ENCODE data around the gene RPAP3.

Gene RPAP3

GRCh38 chr12:47721431-47721973 lies 15.7 kb upstream of the RPAP3 start:
- no peak for DNase-seq (ENCODE audit: low read depth)

GRCh38 chr12:47718531-47718930 lies 12.7 kb upstream of the RPAP3 start:
- DNase-seq (ENCODE audit: low read depth) = no peak

DNA sequence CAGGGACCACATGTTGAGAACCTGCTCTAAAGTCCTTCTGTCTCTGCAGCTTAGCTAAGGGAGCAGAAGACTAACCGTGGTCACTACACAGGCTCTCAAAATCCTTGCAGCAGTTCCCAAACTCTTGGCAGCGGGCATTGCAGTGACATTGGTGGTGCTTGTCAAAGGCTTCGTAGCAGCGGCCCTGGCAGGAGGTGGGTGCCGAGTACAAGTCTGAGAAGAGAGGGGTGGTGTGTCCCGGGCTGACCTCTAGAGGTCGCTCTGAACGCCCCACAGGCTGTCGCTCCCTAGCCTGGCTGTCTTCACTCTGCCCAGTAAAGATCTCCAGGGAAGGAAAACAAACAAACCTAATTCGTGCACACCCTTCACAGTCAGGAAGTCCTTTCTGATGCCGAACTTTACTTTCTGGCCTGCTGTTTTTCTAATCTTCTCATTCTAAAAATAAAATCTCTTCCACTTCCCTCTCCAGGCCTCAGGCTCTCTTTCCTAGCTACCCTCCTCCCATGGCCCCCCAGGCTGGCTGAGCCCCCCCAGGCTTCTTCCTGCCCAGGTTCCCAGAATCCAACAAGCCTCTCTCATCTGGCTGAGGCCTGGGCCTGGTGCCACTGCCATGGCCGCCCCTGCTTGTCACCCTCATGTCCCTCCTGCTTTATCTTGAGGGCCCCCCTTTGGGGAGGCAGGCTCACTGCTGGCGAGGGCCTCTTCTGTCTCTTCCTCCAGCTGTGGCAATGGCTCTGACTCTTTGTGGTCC lies 11.8 kb upstream of the RPAP3 start:
- peak; percentile 64 for DNase-seq (ENCODE audit: low read depth)

- no peak for DNase-seq (ENCODE audit: low read depth)
These were observed 11.2 kb upstream of the RPAP3 start for GRCh38 chr12:47717046-47717442.

DNA sequence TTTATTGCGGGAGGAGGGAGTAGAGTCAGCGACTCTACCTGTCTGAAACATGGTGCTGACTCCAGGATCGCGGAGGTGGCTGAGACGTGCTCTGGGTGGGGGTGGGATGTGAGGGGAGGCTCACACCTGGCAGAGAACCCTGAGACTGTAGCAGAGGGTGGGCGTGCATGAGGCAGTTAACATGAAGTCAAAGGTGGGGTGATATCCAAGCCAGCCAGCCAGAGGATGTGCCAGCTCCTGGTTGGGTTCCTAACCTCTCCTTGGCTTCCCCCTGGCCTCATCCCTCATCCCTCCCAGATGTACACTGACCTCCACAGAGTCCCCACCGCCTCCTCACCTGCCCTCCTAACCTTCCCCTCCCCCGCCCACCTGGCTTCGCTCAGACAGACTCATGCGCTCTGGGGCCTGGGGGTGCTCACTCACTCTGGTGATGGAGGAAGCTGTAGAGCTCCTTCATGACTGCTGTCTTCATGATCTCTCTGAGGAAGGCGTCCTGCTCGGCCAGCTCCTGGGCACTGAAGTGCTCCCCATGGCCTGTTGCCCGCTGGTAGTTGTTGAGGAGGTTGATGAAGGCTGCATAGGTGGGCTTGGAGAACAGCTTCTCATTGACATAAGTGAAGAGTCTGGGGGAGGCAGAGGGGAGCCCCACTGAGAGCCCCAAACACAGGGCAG lies 10.2 kb upstream of the RPAP3 start:
- DNase-seq (ENCODE audit: low read depth) = no peak

- DNase-seq (ENCODE audit: low read depth) = peak; percentile 56
These were observed 9.6 kb upstream of the RPAP3 start for GRCh38 chr12:47715393-47715876.

DNA sequence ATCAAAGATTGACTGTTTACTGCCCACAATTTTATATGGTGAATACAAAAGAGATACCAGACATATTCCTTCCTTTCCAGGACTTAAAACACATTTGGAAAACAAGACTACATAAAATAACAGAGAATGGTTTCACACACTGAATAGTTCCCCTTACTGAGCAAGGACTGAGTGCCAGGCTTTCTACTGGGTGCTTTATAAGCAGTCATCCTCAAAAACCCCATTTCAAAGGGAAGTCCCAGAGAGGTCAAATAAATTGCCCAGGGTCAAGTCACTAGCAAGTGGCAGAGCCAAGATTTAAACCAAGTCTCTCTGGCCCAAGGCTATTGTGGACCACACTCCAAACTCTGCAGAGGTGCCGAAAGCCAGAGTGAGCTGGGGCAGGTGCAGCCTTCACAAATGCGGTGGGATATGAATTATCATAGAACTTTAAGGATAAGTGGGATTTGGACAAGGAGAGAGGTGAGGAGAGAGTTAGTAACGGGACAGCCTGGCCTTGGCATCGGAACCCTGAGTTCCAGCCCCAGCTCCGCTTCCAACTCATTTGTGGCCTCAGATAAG lies 9.1 kb upstream of the RPAP3 start:
- DNase-seq (ENCODE audit: low read depth) = no peak

- no peak for DNase-seq (ENCODE audit: low read depth)
These were observed 6.3 kb upstream of the RPAP3 start for GRCh38 chr12:47712171-47712570.

DNA sequence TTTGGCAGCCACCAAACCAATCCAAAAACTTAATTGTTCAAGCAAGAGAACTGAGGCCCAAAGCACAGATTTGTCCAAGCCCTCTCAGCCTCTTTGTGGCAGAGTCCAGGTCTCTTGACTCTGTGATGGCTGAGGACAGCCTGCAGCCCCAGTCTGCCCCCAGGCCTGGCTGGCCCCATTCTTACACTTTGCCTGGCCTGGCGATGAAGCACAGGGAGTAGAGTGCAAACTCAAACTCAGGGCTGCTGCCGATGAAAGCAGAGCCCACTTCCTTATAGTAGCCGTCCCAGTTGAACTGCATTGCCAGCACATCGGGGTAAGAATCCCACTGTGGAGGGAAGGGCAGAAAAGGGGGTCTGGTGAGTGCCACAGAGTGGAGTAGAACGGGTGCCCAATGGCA lies 5.6 kb upstream of the RPAP3 start:
- DNase-seq (ENCODE audit: low read depth) = no peak

DNA sequence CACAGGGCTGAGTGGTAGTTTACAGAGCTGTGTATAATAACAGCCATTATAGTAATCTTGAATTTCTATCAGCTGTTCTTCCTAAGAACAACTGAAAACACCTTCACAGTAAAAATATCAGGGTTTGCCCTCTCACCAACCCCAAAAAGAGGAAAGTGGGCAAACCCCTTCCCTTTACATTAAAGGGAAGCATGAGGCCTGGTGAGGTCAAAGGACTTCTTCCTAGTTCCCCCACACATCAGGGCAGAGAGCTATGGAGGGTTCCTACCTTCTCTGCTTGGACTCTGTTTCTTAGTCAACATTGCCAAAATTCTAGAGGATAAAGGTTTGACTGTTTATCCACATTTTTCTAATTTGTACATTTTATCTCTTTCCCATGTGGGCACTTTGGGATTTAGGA lies 4.4 kb upstream of the RPAP3 start:
- no peak for DNase-seq (ENCODE audit: low read depth)

DNA sequence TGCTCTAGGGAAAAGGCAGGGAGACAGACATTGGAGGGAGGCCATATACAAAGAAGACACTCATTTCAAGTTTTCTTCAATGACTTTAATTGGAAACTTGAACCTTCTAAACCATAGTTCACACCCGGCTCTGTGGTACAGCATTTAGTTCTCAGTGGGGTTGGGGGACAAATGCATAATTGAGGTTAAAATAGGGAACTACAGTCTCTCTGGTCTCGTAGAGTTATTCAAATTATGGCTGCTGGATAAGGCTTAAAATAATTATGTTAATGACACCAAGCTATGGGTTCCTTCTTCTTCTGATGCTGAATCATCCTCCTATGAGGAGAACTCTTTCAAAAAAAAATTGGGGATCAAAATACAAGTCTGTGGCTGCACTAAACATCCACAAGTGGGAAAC lies 3.8 kb upstream of the RPAP3 start:
- no peak for DNase-seq (ENCODE audit: low read depth)

DNA sequence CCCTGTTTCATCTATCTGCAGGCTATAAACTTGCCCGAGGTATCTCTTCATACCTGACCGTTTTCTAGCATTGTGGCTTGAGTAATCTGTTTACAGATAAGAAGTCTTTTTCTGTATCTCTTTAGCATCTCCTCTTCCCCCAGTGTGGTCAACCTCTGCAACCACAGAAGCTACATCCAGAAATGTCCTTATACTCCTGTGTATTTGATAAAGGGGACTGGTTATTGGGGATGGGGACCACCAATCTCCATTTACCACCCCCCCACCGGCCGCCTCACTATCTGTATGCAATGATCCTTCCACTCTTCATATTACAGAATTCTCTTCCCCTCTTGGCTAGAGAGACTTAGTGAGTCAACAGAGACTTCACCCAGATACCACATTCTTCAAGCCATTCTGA lies 3.4 kb upstream of the RPAP3 start:
- DNase-seq (ENCODE audit: low read depth) = no peak

DNA sequence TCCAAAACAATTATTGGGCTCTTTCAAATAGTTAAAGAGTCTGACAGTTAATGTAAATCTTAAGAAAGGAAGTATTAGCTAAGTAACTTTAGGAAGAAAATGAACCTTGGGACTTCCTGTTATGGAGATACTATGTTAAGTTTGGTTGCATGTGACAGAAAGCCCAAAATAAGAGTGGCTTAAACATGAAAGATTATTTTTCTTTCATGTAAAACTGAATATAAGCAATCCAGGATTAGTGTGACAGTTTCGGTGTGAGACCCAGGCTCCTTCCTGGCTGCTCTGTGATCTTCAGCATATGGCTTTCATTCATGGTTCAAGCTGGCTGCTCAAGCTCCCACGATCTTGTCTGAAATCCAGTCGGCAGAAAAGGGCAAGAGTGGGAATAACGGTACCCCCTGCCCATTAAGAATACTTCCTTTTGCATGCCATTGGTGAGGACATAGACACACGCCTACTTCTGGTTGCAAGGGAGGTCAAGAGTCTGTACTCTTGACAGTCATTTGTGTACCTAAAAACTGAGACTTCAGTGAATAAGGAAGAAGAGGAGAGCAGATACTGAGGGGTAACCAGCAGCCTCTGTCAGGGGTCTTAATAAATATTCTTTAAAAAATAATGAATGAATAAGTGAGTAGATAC lies 2.2 kb upstream of the RPAP3 start:
- no peak for DNase-seq (ENCODE audit: low read depth)

DNA sequence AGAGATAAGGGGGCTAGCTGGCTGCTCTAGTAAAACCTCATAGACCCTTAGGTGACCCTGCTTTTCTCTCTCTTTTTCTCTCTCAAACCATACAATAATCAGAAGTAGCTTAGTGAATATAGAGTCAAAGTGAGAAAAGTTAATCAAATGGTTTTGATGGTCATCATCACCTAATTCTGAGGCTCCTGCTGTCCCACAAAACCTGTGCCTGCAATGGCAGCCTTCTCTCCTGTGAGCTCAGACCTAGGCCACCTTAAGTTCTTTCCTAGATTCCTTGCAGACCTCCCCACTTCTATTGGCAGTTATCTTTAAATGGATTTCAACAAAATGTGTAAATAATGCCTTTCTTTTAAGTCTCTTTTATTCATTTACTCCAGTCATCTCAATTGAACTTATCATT lies 1.5 kb upstream of the RPAP3 start:
- no peak for DNase-seq (ENCODE audit: low read depth)

DNA sequence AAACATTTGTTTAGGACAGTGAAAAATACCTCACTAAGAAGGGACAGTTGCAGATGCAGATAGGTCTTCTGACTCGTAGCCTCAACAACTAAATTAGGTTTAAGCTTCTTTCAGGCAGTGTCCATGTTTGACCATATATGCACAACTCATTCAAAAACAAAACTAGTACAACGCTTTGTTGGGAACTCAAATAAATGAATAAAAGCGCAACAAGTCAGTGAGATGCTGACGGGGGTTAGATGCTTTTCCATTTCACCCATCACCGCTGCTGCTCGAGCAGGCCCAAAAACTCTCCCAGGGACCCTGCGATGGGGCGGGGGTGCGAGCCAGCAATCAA lies 633 bp downstream of the RPAP3 start:
- DNase-seq (ENCODE audit: low read depth) = no peak

DNA sequence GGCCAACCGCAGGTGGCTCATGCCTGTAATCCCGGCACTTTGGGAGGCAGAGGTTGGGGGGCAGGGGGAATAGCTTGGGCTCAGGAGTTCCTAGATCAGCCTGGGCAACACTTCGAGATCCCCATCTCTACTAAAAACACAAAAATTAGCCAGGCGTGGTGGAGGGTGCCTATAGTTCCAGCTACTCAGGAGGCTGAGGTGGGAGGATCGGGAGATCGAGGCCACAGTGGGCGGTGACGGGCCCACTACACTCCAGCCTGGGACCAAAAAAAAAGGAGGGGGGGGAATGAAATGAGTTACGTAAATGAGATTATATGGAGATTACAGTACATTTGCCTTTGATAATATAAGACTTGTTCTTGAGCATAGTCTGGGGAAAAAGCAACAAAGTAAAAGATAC lies 1.1 kb downstream of the RPAP3 start:
- DNase-seq (ENCODE audit: low read depth) = no peak

- DNase-seq (ENCODE audit: low read depth) = no peak
These were observed 5.6 kb downstream of the RPAP3 start for GRCh38 chr12:47700263-47700662.

DNA sequence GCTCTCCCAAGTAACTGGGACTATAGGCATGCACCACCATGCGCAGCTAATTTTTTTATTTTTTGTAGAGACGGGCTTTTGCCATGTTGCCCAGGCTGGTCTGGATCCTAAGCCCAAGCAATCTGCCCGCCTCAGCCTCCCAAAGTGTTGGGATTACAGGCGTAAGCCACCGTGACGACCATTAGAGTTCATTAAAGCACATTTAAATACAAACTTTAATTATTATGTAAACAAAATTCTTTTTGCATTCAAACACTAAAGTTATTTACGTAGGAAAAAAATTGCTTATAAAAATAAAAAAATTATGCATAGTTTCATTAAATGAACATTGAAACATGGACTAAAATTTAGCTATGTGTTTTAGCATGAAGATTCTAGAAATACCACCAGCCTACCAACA lies 7.2 kb downstream of the RPAP3 start:
- DNase-seq (ENCODE audit: low read depth) = no peak

DNA sequence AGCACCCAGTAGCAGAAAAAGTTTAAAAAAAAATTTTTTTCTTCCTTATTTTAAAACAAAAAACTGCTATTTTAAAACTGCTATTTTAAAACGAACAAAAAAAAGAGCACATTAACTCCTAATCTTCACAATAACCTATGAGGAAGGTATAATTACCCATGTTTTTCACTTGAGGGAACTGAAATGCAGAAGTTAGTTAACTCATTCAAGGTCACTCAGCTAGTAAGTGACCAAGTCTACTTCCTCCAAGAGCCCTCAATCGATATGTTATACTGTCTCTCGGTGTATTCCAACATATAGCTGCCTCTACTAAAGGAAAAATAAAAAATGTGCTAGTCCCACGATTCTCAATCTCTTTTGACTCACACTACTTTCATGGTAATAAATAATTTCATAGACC lies 7.8 kb downstream of the RPAP3 start:
- DNase-seq (ENCODE audit: low read depth) = no peak

- DNase-seq (ENCODE audit: low read depth) = no peak
These were observed 16.6 kb downstream of the RPAP3 start for GRCh38 chr12:47689215-47689614.

GRCh38 chr12:47687636-47688035 lies 18.2 kb downstream of the RPAP3 start:
- no peak for DNase-seq (ENCODE audit: low read depth)

DNA sequence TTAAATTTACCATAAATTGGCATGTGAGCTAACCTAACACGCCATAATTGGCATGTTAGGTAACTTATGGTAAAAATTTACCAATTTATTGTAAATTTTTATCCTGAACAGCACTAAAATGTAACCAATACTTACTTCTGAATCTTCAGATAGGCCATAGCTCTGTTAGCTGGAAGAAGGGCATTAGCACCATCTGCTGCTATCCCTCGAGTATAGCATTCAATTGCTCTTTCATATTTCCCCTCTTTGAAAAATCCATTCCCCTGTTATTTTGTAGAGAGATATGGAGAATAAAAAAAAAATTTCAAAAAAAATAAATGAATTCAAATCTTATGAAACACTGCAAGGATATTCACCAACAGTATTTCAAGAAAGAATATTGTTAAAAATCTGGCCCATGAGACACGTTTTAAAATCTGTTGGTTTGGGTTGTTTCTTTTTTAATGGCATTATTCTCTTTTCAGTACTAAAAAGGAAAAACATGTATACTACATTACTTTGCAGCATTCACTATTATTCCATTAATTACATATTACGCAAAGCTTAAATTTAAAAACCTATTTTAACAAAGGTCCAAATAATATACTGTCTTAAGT lies 19.1 kb downstream of the RPAP3 start:
- no peak for DNase-seq (ENCODE audit: low read depth)
